Adrenal gland (tissue), 5 donors: ENCODE results near the gene TAS2R16.

Experiments used
- CTCF ChIP-seq, 6 experiments: fragments of 450-650 bp in 4 of 6; fragments of 200-600 bp in 2 of 6; sonication (generic) in 1 of 6; IDR thresholded peaks; 1 replicate in 5 of 6; 2 replicates in 1 of 6; pipeline versions ENCODE4 v1.5.1 to v1.8.0; 2016 to 2021; ENCODE audit warnings: antibody characterized with exemption in 6 of 6, mild to moderate bottlenecking in 2 of 6, moderate library complexity in 1 of 6
- POLR2A ChIP-seq, 2 donors: fragments of 450-650 bp; IDR thresholded peaks; one replicate each; pipeline ENCODE4 v1.6.1; 2017; ENCODE audit warnings: antibody characterized with exemption in 2 of 2, mild to moderate bottlenecking in 2 of 2, moderate library complexity in 1 of 2
- donor health status: DM: no; HTN: no; CAD: no.

GRCh38 chr7:122972056-122972455 lies 23.4 kb downstream of the TAS2R16 start:
- TF ChIP-seq CTCF (IDR thresholded peaks at IDR 0.05): no peak
- TF ChIP-seq POLR2A (IDR thresholded peaks at IDR 0.05): no peak
